ENCODE data around the gene C1orf21. TPM values are rescaled to one million over a fixed set of nuclear protein-coding genes. Genes with fewer than 3 reads are reported as not detected.

Gene C1orf21
- total and polyA plus RNA-seq, 2 of the 4 experiments (the other 2 are of a cell fraction), result 6.4 to 9.9 TPM

DNA sequence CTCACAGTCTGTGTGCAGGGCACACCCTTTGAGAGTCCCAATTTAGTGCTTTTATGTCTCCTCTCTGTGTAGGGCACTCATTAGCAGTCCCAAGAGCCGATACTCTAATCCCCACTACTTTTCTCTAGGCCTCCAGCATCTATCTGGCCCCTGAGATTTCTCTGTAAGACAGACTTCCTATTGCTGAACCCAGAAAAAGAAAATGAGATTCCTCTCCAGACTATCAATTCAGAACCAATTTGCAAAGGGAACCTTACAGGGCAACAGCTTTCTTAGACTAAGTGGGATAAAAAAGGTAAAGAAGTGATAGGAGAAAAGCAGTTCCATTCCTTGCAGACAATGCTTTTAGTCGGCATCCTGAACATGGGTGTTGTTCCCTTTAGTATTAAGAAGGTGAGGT, 195.6 kb downstream of the C1orf21 start:
- ChIA-PET CTCF (no interaction called here), POLR2A (ENCODE audit: unreplicated experiment) (no interaction called here)

More for the DNA sequence above, 195.6 kb downstream of the C1orf21 start:
- Histone ChIP-seq H4K5ac (ENCODE audit: low read depth, low read length) (no peak overlapping the region), H2BK120ac (ENCODE audit: low read depth, low read length) (no peak overlapping the region), H4K91ac (ENCODE audit: insufficient read depth, low read depth, low read length) (no peak overlapping the region), H3K18ac (ENCODE audit: low read depth, low read length) (no peak overlapping the region), H2BK20ac (ENCODE audit: low read depth, low read length) (no peak overlapping the region), H2AK5ac (ENCODE audit: low read depth, low read length) (no peak overlapping the region), H3K27ac (ENCODE audit: insufficient read depth, low read length) (no peak overlapping the region), H3K4me2 (ENCODE audit: low read depth, low read length) (no peak overlapping the region), H3K56ac (ENCODE audit: extremely low read depth, insufficient read depth, low read length) (no peak overlapping the region), H3K4me1 (ENCODE audit: control insufficient read depth, insufficient read depth, low read length) (no peaks in the 10 kb centered on the region), H3K4ac (ENCODE audit: low read depth, low read length) (no peak overlapping the region), H2AK9ac (replicated peaks; ENCODE audit: low read depth, low read length, poor library complexity) (no peak overlapping the region), H2AFZ (replicated peaks; ENCODE audit: low read length, poor library complexity) (no peak overlapping the region), H3K9me3 (ENCODE audit: control insufficient read depth, insufficient read depth, low read length) (peaks cover 1% of the 10 kb centered on the region; the same call in 1 of the 2 replicates), H3K27me3 (ENCODE audit: control insufficient read depth, insufficient read depth, low read length) (no peaks in the 10 kb centered on the region), H2BK15ac (ENCODE audit: low read depth, low read length) (no peak overlapping the region), H4K8ac (ENCODE audit: low read depth in 2 of 2, low read length in 2 of 2) (no peak overlapping the region), H3K14ac (replicated peaks; ENCODE audit: low read depth, low read length) (no peak overlapping the region), H4K20me1 (ENCODE audit: insufficient read depth, low read length) (no peaks in the 10 kb centered on the region), H3K9ac (ENCODE audit: low read depth, low read length) (no peak overlapping the region), H2BK5ac (ENCODE audit: low read depth, low read length, poor library complexity, severe bottlenecking) (no peak overlapping the region), H3K36me3 (ENCODE audit: control insufficient read depth, insufficient read depth, low read length) (no peaks in the 10 kb centered on the region), H3K79me1 (ENCODE audit: low read depth in 1 of 2, low read length in 2 of 2) (no peaks in the 10 kb centered on the region), H3K4me3 (ENCODE audit: insufficient read depth, low read depth, low read length) (no peak overlapping the region), H3K23ac (ENCODE audit: low read depth, low read length) (no peak overlapping the region), H3K9me1 (ENCODE audit: insufficient read depth, low read length) (no peaks in the 10 kb centered on the region)
- no peak for DNase-seq
- ATAC-seq (ENCODE audit: low read depth), result no peak
- TF ChIP-seq, protein P1, sequence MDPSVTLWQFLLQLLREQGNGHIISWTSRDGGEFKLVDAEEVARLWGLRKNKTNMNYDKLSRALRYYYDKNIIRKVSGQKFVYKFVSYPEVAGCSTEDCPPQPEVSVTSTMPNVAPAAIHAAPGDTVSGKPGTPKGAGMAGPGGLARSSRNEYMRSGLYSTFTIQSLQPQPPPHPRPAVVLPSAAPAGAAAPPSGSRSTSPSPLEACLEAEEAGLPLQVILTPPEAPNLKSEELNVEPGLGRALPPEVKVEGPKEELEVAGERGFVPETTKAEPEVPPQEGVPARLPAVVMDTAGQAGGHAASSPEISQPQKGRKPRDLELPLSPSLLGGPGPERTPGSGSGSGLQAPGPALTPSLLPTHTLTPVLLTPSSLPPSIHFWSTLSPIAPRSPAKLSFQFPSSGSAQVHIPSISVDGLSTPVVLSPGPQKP (IDR thresholded peaks at IDR 0.05; ENCODE audit: borderline replicate concordance, low read depth, low read length), result no peak
- no peak for TF ChIP-seq FOS (IDR thresholded peaks at IDR 0.05; ENCODE audit: low read depth, low read length)
- TF ChIP-seq, protein P2, sequence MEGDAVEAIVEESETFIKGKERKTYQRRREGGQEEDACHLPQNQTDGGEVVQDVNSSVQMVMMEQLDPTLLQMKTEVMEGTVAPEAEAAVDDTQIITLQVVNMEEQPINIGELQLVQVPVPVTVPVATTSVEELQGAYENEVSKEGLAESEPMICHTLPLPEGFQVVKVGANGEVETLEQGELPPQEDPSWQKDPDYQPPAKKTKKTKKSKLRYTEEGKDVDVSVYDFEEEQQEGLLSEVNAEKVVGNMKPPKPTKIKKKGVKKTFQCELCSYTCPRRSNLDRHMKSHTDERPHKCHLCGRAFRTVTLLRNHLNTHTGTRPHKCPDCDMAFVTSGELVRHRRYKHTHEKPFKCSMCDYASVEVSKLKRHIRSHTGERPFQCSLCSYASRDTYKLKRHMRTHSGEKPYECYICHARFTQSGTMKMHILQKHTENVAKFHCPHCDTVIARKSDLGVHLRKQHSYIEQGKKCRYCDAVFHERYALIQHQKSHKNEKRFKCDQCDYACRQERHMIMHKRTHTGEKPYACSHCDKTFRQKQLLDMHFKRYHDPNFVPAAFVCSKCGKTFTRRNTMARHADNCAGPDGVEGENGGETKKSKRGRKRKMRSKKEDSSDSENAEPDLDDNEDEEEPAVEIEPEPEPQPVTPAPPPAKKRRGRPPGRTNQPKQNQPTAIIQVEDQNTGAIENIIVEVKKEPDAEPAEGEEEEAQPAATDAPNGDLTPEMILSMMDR (conservative IDR thresholded peaks at IDR 0.05; ENCODE audit: low read depth, low read length), result no peak
- in situ Hi-C loops (cut with MboI; ENCODE audit: low sequenced_read_pairs), result no loop called here
- dilution Hi-C loops (cut with HindIII; ENCODE audit: low sequenced_read_pairs, unreplicated experiment), result no loop called here
- no TSS peak for BruUV-seq (replicated peaks)
- intact Hi-C loops (cut with micrococcal nuclease), result no loop called here
- no CpG with 5 or more reads among the region's 2 CpGs for WGBS, 2 experiments (ENCODE audit: extremely low coverage in 2 of 2, insufficient read length in 1 of 2)
